NCI-H1436 (cell line): ENCODE data around the gene GBP7.
"Not testable (repeated sequence)": the region's sequence is repeated elsewhere in the genome, so short reads cannot be mapped to it uniquely, and the experiment has no call there.

ENCODE experiments used
- DNase-seq: peaks from one replicate; lab custom pipeline; 2025; lab: John Stamatoyannopoulos, UW

GBP7 gene

DNA sequence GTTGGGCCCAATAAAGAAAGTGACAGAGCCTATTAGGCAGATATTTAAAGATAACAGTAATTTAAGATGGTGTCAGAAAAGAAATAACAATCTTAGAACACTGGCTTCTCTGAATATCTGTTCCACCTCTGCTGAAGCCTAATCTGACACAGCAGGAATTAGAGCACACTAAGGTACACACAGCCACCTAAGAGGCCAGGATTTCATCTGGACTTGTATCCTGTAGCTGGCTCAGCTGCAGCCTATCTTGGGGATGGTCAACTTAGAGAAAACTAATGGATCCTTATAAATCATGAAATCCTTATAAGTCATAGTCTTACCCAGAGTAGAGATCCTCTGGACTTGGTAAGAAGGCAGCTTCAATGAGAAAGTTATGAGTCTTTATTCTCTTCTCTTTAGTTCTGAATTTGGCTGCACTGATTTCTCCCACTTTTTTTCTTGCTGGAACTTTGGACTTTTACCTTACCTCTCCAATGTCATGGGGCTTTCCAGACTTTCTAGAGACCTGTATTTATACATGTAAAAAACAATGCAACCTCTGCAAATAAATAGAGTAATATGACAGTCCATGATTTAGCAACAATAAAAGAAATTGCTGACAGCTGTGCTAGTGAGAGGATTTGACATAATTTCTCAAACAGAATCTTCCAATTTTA, at the start of gene GBP7:
GBP7 (minus strand) TSS at position 403 of the 656 bp plus-strand sequence. CDS start 4,068 bp downstream, outside the sequence.
- DNase-seq, result no peak

DNA sequence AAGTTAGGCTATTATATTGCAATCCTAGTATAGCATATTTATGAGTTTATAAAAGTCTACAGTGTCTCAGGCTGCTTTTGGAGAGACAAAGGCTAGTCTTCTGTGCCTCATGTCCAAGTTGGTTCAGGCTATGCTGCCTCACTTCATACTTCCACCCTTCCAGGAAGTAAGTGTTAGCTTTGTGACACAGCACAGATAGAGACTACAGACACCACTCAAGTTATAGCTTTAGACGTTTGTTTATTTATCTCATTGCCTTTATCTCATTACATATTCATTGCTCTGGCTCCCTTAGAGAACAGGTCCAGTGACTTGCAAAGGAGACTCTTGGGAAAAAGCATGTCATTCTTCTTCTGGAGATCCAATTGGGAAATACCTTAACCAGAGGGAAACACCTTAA, 45.5 kb upstream of the GBP7 start:
- no peak for DNase-seq

GRCh38 chr1:89219851-89220250, 44.0 kb upstream of the GBP7 start:
- not testable (repeated sequence) for DNase-seq

- DNase-seq, result not testable (repeated sequence)
These were observed 43.1 kb upstream of the GBP7 start for GRCh38 chr1:89218941-89219340.

- no peak for DNase-seq
These were observed 37.5 kb upstream of the GBP7 start for GRCh38 chr1:89213347-89213746.

DNA sequence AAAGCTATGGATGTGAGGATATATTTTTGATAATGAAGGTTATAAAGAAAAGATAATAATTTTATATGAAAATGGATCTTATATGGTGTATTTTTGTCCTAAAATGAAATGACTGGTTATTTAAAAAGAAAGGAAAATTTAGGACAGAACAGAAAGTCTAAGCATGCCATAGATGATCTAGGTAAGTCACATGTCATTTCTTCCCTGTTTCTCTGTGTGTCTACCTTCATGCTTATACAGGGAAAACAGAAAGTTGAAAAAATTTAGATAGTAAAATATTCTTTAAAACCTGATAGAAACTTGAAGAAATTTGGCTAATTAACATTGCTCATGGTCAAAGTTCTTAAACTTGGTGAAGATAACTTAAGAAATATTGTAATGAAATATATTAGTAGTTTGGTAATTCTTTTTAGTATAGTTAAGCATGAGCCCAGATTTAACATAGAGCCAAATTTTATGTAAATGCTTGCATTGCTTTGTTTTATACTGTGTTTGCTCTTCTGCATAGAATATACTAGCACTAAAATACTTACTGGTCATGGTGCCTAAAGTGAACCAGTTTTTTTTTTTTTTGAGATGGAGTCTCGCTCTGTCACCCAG, 35.3 kb upstream of the GBP7 start:
- no peak for DNase-seq

DNA sequence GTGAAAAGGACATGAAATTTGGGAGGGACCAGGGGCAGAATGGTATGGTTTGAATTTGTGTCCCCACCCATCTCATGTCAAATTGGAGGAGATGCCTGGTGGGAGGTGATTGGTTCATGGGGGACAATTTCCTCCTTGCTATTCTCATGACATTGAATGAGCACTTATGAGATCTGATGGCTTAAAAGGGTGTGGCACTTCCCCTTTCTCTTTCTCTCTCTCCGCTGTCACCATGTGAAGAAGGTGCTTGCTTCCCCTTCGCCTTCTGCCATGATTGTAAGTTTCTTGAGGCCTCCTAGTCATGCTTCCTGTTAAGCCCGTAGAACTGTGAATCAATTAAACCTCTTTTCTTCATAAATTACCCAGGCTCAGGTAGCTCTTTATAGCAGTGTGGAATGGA, 30.6 kb upstream of the GBP7 start:
- DNase-seq, result no peak

GRCh38 chr1:89203166-89203565, 27.4 kb upstream of the GBP7 start:
- no peak for DNase-seq

- no peak for DNase-seq
These were observed 25.4 kb upstream of the GBP7 start for GRCh38 chr1:89201106-89201794.

GRCh38 chr1:89200663-89201062, 24.9 kb upstream of the GBP7 start:
- no peak for DNase-seq

DNA sequence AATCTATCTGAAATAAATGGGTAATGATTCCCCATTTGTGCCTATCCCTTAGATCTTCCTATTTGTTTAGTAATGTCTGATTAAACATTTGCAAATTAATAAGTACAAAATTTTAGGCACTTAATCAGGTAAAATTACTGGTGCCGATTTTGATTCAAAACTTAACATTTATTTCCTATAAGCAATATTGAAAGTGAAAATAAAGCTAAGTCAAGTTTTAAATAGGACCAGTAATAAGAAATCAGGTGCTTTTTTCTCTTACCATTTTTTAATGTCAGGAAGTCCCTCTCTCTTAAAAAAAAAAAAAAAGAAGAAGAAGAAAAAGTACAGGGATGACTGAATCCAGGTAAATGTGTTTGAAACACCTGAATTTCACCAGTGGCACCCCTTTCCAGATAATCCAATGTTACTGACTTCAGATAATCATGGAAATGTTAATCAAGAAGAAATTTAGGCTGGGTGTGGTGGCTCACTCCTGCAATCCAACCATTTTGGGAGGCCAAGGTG, 23.8 kb upstream of the GBP7 start:
- no peak for DNase-seq

DNA sequence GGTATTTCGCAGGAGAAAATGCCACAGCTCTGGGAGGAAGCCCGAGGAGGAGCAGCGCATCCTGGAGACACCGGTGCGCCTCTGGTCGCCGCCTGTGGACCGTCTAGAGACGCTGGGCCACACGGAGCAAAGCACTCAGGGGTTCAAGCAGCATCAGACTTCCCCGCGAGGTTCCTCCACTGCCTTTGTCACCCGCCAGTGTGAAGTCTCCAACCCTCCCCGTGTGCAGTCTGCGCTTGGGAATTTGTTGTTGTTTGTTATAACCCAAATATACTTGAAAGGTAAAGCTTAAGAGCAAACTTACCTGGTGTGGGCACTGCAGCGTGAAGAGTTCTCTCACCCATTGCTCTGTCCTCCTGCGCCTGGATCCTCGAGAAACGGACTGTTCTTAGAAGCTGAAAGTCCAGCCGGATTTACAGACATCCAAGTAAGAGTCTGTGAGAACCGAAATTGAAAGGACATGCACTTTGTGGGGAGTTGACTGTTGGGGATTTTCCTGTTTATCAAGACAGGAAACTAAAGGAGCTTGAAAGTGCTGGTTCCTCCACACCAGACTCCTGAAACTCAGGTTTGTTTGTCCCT, 22.8 kb upstream of the GBP7 start, which contains the start of gene GBP4:
GBP4 (minus strand) TSS at position 452 of the 582 bp plus-strand sequence; CDS start at position 344, 108 bp downstream.
- DNase-seq, result no peak

- DNase-seq, result no peak
These were observed 22.3 kb upstream of the GBP7 start for GRCh38 chr1:89198081-89198480.

- no peak for DNase-seq
These were observed 19.7 kb upstream of the GBP7 start for GRCh38 chr1:89195476-89195875.

- no peak for DNase-seq
These were observed 15.5 kb upstream of the GBP7 start for GRCh38 chr1:89191314-89191713.

- DNase-seq, result no peak
These were observed 14.2 kb upstream of the GBP7 start for GRCh38 chr1:89190017-89190416.

DNA sequence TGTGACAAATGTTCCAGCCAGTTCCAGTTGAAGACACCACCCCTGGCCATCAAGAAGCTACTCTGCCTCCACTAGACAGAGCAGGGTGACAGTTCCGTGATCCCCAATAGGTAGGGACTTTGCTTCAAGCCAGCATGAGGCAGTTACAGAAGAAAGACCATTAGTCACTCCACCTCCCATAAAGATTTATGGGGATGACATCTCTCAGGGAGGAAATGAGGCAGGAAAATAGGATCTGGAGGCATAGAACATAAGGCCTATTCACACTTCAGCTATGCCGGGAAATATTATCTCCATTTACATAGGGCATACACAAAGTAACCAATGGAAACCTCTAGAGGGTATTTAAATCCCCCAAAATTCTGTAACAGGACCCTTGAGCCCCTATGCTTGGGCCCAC, 3.5 kb upstream of the GBP7 start:
- no peak for DNase-seq

GRCh38 chr1:89176971-89177370, 1.2 kb upstream of the GBP7 start:
- no peak for DNase-seq

- no peak for DNase-seq
These were observed 1.3 kb downstream of the GBP7 start for GRCh38 chr1:89174491-89174890.

DNA sequence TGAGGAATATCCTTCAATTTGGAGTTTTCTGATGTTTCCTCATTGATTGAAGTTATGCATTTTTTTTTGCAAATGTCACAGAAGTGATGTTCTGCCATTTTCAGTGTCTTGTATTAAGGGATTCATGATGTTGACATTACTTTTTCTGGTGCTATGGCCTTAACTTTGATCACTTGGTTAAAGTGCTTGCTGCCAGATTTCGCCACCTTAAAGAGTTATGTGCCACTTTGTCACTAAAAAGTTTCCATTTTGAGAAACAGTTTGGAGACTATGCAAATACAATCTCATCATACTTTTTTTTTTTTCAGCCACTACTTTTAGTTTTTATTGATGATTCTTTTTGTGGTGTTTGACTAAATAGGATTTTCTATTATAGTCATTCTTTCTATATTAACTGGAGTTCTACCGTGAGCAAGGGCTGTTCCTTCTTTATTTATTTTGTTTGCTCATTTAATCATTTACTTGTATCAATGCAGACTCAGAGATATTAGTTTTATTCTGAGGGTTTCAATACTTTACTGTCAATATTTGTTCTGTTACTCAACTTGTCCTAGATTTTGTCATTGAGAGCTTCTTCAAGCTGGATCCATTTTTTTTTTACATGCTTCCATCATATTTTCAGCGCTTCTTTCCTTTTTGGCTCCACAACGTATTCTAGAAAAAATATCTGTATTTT, 3.2 kb downstream of the GBP7 start:
- no peak for DNase-seq

DNA sequence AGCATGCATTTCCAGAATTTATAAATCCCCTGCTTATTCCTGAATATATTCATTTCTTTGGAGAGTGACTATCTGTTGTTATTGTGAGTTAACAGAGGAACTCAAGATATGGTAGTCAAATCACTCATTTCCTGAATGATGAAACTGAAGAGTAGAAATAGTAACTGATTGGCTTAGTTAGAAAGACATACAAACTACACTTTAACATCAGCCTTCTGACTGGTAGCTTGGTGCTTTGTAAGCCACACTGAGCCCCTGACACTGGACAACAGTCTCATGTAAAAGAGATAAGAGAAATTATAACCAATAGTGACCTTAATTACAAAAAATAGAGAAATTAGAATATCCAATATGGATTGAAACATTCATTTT, 4.8 kb downstream of the GBP7 start:
- no peak for DNase-seq
